K562 (cell line): ENCODE data around the gene PFKFB2. TPM values are rescaled to one million over a fixed set of nuclear protein-coding genes. Genes with fewer than 3 reads are reported as not detected.

Experiments
- BCOR ChIP-seq: fragments of 450-650 bp; IDR thresholded peaks from 2 replicates; pipeline ENCODE4 v1.6.1; 2016
- CEBPG ChIP-seq, 3 experiments: fragments of 200-800 bp in 1 of 3; sonication (Bioruptor generic) in 1 of 3; sonication (generic) in 1 of 3; formaldehyde crosslinking in 1 of 3; IDR thresholded peaks in 2 of 3; conservative IDR thresholded peaks in 1 of 3; 2 replicates each; pipeline versions ENCODE4 v1.6.1 to v1.8.0; 2016 to 2022; ENCODE audit warnings: missing compliant biosample characterization in 2 of 3, missing genetic modification characterization in 2 of 3, mild to moderate bottlenecking in 1 of 3, missing genetic modification reagents in 1 of 3
- KLF10 ChIP-seq: fragments of 250-450 bp; sonication (Bioruptor Pico); IDR thresholded peaks from 2 replicates; pipeline ENCODE4 v1.6.1; 2021; ENCODE audit warnings: matching md5 sums
- NR2C2 ChIP-seq, 2 experiments: fragments of 200-800 bp in 1 of 2; sonication (Bioruptor generic) in 1 of 2; sonication (generic) in 1 of 2; formaldehyde crosslinking in 1 of 2; IDR thresholded peaks; 2 replicates each; pipeline versions ENCODE4 v1.6.1 to v1.8.0; 2016 to 2022; ENCODE audit warnings: mild to moderate bottlenecking in 1 of 2, missing compliant biosample characterization in 1 of 2, missing genetic modification characterization in 1 of 2, missing genetic modification reagents in 1 of 2
- NR4A1 ChIP-seq, 2 experiments: fragments of 250-450 bp in 1 of 2; fragments of 450-650 bp in 1 of 2; sonication (Bioruptor Pico) in 1 of 2; IDR thresholded peaks; 2 replicates each; pipeline versions ENCODE4 v1.4.0 to v1.6.1; 2016 to 2020; ENCODE audit warnings: mild to moderate bottlenecking in 2 of 2, missing compliant biosample characterization in 1 of 2, missing genetic modification characterization in 1 of 2, moderate library complexity in 1 of 2
- SIN3A ChIP-seq, 2 experiments: fragments of 150-350 bp in 1 of 2; IDR thresholded peaks; 2 replicates each; pipeline ENCODE4 v1.6.1; 2011 to 2016; ENCODE audit warnings: borderline replicate concordance in 2 of 2, low read depth in 2 of 2, low read length in 2 of 2, mild to moderate bottlenecking in 2 of 2, moderate library complexity in 2 of 2; ENCODE audit not compliant: control insufficient read depth in 1 of 2
- TRIM25 ChIP-seq: fragments of 450-650 bp; IDR thresholded peaks from 2 replicates; pipeline ENCODE4 v1.7.0; 2016; ENCODE audit warnings: borderline replicate concordance
- ZNF280A ChIP-seq: fragments of 450-650 bp; IDR thresholded peaks from 2 replicates; pipeline ENCODE4 v1.6.1; 2018; ENCODE audit warnings: mild to moderate bottlenecking, low read depth; ENCODE audit not compliant: partially characterized antibody
- polyA plus RNA-seq, 8 experiments: library from polyadenylated mRNA; depleted of rRNA in 4 of 8; stranded (reverse) in 5 of 8; unstranded in 3 of 8; fragments of >200 nt; fragmentation: Nextera tagmentation in 2 of 8; fragmentation: Illumina TruSeq in 1 of 8; extraction: Ambion mirVana in 2 of 8; extraction: Trizol in 1 of 8; gene quantifications; 2 replicates each; pipeline versions ENCODE4 v1.2.1 to v1.2.3, GENCODE V29; 2011 to 2014; ENCODE audit warnings: inconsistent platforms in 1 of 8, missing spikeins in 1 of 8
- total RNA-seq, 7 experiments: library from RNA; depleted of rRNA in 6 of 7; stranded (reverse); fragments of >200 nt in 6 of 7; fragmentation: Illumina TruSeq in 2 of 7; extraction: Trizol in 2 of 7; gene quantifications; 2 replicates each; pipeline versions ENCODE4 v1.2.1 to v1.2.3, GENCODE V29; 2011 to 2021; ENCODE audit warnings: low replicate concordance in 1 of 7

The PFKFB2 gene
- total and polyA plus RNA-seq, 9 of the 15 experiments (the other 6 are each of a cell fraction or from before 2014, with no cell fraction given): 6.9 to 26.0 (median 16.4) TPM

DNA sequence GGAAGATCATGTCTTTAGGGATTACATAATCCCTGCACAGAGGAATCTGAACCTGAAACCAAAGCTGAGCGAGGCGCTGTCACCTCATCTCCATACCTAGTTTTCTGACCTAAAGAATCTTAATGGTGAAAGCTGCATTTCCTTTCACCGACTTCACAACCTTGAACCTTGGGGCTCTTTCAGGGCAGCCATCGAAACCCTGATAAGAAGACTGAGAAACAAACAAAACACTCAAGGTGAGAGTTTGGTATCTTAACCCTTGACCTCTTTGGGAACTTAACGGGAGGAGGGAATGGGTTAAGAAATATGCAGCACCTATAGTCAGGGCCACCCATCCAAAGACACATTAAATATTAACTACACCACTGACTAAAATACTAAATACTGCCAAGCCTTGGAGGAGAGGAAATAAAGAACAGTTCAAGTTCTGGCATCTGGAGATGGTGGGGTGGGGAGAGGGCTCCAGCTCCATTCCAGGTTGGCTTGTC lies 22.5 kb upstream of the PFKFB2 start (continued):
- TF ChIP-seq ZNF280A (no peak), BCOR (no peak), SIN3A (IDR thresholded peaks at IDR 0.05; ENCODE audit: borderline replicate concordance in 2 of 2, control insufficient read depth in 1 of 2, low read depth in 2 of 2, low read length in 2 of 2) (no peak), NR2C2 (CRISPR knock-in tag; IDR thresholded peaks at IDR 0.05) (no peak), NR2C2 (tag; IDR thresholded peaks at IDR 0.05) (peak; percentile 63; the same call in 1 of the 2 replicates), TRIM25 (no peak), NR4A1 (CRISPR knock-in tag; IDR thresholded peaks at IDR 0.05) (no peak), NR4A1 (tag; IDR thresholded peaks at IDR 0.05) (peak; percentile 50; the same call in 1 of the 2 replicates), KLF10 (CRISPR knock-in tag) (no peak), CEBPG (CRISPR knock-in tag; IDR thresholded peaks at IDR 0.05) (no peak), CEBPG (tag; conservative IDR thresholded peaks at IDR 0.05 in 1 of 2, IDR thresholded peaks at IDR 0.05 in 1 of 2) (peak; percentile 7 to 66; a peak in 2 of 4 replicates)
